ENCODE data around the gene AUNIP. TPM values are rescaled to one million over a fixed set of nuclear protein-coding genes. Genes with fewer than 3 reads are reported as not detected.
A peak's percentile ranks its signal among the peaks of the same experiment; 100 is the strongest.

Gene AUNIP
- total RNA-seq, 2 donors from 2014 or later: 0.32 to 4.3 TPM

GRCh38 chr1:25906644-25907300 is 47.5 kb upstream of the AUNIP start:
- H3K9me3 ChIP-seq: no peaks in the 10 kb centered on the region
- no peak overlapping the region for H3K27ac ChIP-seq
- H3K4me3 ChIP-seq: peak overlapping the region; percentile 47 to 65
- WGBS: 9% methylated on average over 34 of the region's 34 CpGs
- H3K36me3 ChIP-seq: no peaks in the 10 kb centered on the region
- no peak for TF ChIP-seq POLR2AphosphoS5 (IDR thresholded peaks at IDR 0.05)
- no peak for TF ChIP-seq CTCF (IDR thresholded peaks at IDR 0.05)
- TF ChIP-seq POLR2A (IDR thresholded peaks at IDR 0.05): no peak
- intact Hi-C loops (cut with DNase I): no loop called here
- H3K4me1 ChIP-seq (replicated peaks): peaks cover 7% of the 10 kb centered on the region
- DNase-seq (ENCODE audit: low spot score): peak; percentile 7
- H3K27me3 ChIP-seq (replicated peaks; ENCODE audit: insufficient read depth): no peaks in the 10 kb centered on the region

GRCh38 chr1:25905680-25906643 is 46.7 kb upstream of the AUNIP start, which contains the start of gene STMN1:
Gene STMN1, minus strand, starts transcription at chr1:25906419. Its CDS starts 1,743 bp downstream, at chr1:25904676.
- intact Hi-C loops (cut with DNase I): no loop called here
- under 1% methylated on average over 60 of the region's 102 CpGs for WGBS
- Histone ChIP-seq H3K4me1 (replicated peaks) (peaks cover 7% of the 10 kb centered on the region), H3K4me3 (peak within 1 kb of the TSS; percentile 47 to 65), H3K9me3 (no peaks in the 10 kb centered on the region), H3K27ac (peak within 1 kb of the TSS; percentile 48 to 50), H3K27me3 (replicated peaks; ENCODE audit: insufficient read depth) (no peaks in the 10 kb centered on the region), H3K36me3 (no peaks in the 10 kb centered on the region)
- TF ChIP-seq CTCF (IDR thresholded peaks at IDR 0.05): peak in 1 of 4 experiments; percentile 12
- peak; percentile 94 for TF ChIP-seq POLR2AphosphoS5 (IDR thresholded peaks at IDR 0.05)
- peak; percentile 89 for TF ChIP-seq POLR2A (IDR thresholded peaks at IDR 0.05)
- DNase-seq (ENCODE audit: low spot score): peak; percentile 89

GRCh38 chr1:25904943-25905679 is 45.9 kb upstream of the AUNIP start:
- H3K27ac ChIP-seq: peak overlapping the region in 1 of 2 donors; percentile 50
- H3K4me1 ChIP-seq (replicated peaks): peaks cover 7% of the 10 kb centered on the region
- no peaks in the 10 kb centered on the region for H3K9me3 ChIP-seq
- H3K4me3 ChIP-seq: peak overlapping the region; percentile 47 to 65
- WGBS: under 1% methylated on average over 34 of the region's 34 CpGs
- peak; percentile 93 for DNase-seq (ENCODE audit: low spot score)
- intact Hi-C loops (cut with DNase I): no loop called here
- TF ChIP-seq POLR2AphosphoS5 (IDR thresholded peaks at IDR 0.05) (peak; percentile 43), POLR2A (IDR thresholded peaks at IDR 0.05) (no peak)
- peaks cover 2% of the 10 kb centered on the region for H3K27me3 ChIP-seq (replicated peaks; ENCODE audit: insufficient read depth)
- H3K36me3 ChIP-seq: no peaks in the 10 kb centered on the region

- no peak for TF ChIP-seq POLR2A (IDR thresholded peaks at IDR 0.05)
- no peak for TF ChIP-seq POLR2AphosphoS5 (IDR thresholded peaks at IDR 0.05)
- no peak for TF ChIP-seq CTCF (IDR thresholded peaks at IDR 0.05)
- Histone ChIP-seq H3K27ac (no peak overlapping the region), H3K27me3 (replicated peaks; ENCODE audit: insufficient read depth) (peaks cover 2% of the 10 kb centered on the region), H3K9me3 (no peaks in the 10 kb centered on the region), H3K4me3 (no peak overlapping the region), H3K4me1 (replicated peaks) (peaks cover 7% of the 10 kb centered on the region), H3K36me3 (no peaks in the 10 kb centered on the region)
- 45% methylated on average over 3 of the region's 3 CpGs for WGBS
- no peak for DNase-seq (ENCODE audit: low spot score)
- intact Hi-C loops (cut with DNase I): no loop called here
Measured at GRCh38 chr1:25903986-25904385, 44.7 kb upstream of the AUNIP start.

GRCh38 chr1:25902462-25902861 is 43.2 kb upstream of the AUNIP start:
- H3K27me3 ChIP-seq (replicated peaks; ENCODE audit: insufficient read depth): peaks cover 2% of the 10 kb centered on the region
- H3K36me3 ChIP-seq: no peaks in the 10 kb centered on the region
- 70% methylated on average over 3 of the region's 3 CpGs for WGBS
- intact Hi-C loops (cut with DNase I): no loop called here
- H3K4me3 ChIP-seq: no peak overlapping the region
- TF ChIP-seq CTCF (IDR thresholded peaks at IDR 0.05) (no peak), POLR2A (IDR thresholded peaks at IDR 0.05) (no peak), POLR2AphosphoS5 (IDR thresholded peaks at IDR 0.05) (no peak)
- no peak overlapping the region for H3K27ac ChIP-seq
- peaks cover 7% of the 10 kb centered on the region for H3K4me1 ChIP-seq (replicated peaks)
- no peak for DNase-seq (ENCODE audit: low spot score)
- no peaks in the 10 kb centered on the region for H3K9me3 ChIP-seq

Data from prostate gland (tissue), 2 donors.